Endodermal cell (in vitro differentiated cells): ENCODE data around the gene EZR. TPM values are rescaled to one million over a fixed set of nuclear protein-coding genes. Genes with fewer than 3 reads are reported as not detected.
"Not testable (repeated sequence)": the region's sequence is repeated elsewhere in the genome, so short reads cannot be mapped to it uniquely, and the experiment has no call there.

Experiments
- DNase-seq: peaks from one replicate; pipeline ENCODE4 v3.0.0-alpha.2; 2017
- H3K27ac ChIP-seq: 2 replicates; pipeline ENCODE4 v1.5.1; 2013; ENCODE audit warnings: mild to moderate bottlenecking, low read depth, low read length, moderate library complexity
- H3K27me3 ChIP-seq: 2 replicates; pipeline ENCODE4 v1.6.1; 2013; ENCODE audit warnings: mild to moderate bottlenecking, low read length, moderate library complexity; ENCODE audit not compliant: insufficient read depth, control insufficient read depth, poor library complexity, severe bottlenecking
- H3K36me3 ChIP-seq: 2 replicates; pipeline ENCODE4 v1.7.0; 2013; ENCODE audit warnings: mild to moderate bottlenecking, low read length, moderate library complexity; ENCODE audit not compliant: control insufficient read depth, insufficient read depth
- H3K4me1 ChIP-seq: one replicate; pipeline ENCODE4 v1.7.0; 2013; ENCODE audit warnings: low read length; ENCODE audit not compliant: control insufficient read depth, insufficient read depth
- H3K4me3 ChIP-seq: 2 replicates; pipeline ENCODE4 v1.5.1; 2013; ENCODE audit warnings: mild to moderate bottlenecking, low read length, moderate library complexity
- H3K9ac ChIP-seq: 2 replicates; pipeline ENCODE4 v1.6.1; 2013; ENCODE audit warnings: mild to moderate bottlenecking, low read length, moderate library complexity; ENCODE audit not compliant: poor library complexity, severe bottlenecking; ENCODE audit errors: extremely low read depth
- H3K9me3 ChIP-seq: 2 replicates; pipeline ENCODE4 v1.6.1; 2013; ENCODE audit warnings: mild to moderate bottlenecking, low read length, moderate library complexity; ENCODE audit not compliant: control insufficient read depth
- H3K27ac Mint-ChIP-seq: 2 replicates; pipeline ENCODE4 v1.8.0; 2020; ENCODE audit warnings: mixed read lengths
- H3K27me3 Mint-ChIP-seq: 2 replicates; pipeline ENCODE4 v1.8.0; 2021; ENCODE audit warnings: mild to moderate bottlenecking, mixed read lengths; ENCODE audit not compliant: insufficient read depth
- H3K36me3 Mint-ChIP-seq: 2 replicates; pipeline ENCODE4 v1.8.0; 2020; ENCODE audit warnings: low read depth, mixed read lengths
- H3K4me1 Mint-ChIP-seq: 2 replicates; pipeline ENCODE4 v1.8.0; 2020; ENCODE audit warnings: mixed read lengths
- H3K4me3 Mint-ChIP-seq: 2 replicates; pipeline ENCODE4 v1.8.0; 2020; ENCODE audit warnings: mild to moderate bottlenecking, moderate library complexity, mixed read lengths
- H3K9me3 Mint-ChIP-seq: 2 replicates; pipeline ENCODE4 v1.8.0; 2020; ENCODE audit warnings: mild to moderate bottlenecking, mixed read lengths
- CTCF ChIP-seq: fragments of 200-600 bp; sonication (generic); conservative IDR thresholded peaks from 2 replicates; pipeline ENCODE4 v1.5.0; 2021; ENCODE audit warnings: antibody characterized with exemption, mild to moderate bottlenecking
- WGBS, 2 experiments: methylation state at CpG; one replicate each; pipeline versions ENCODE4 v1.1.5 to v1.1.7; 2013; ENCODE audit warnings: missing lambda C conversion rate in 2 of 2, mixed read lengths in 1 of 2; ENCODE audit not compliant: insufficient coverage in 1 of 2, insufficient read length in 1 of 2; 5-methylcytosine and 5-hydroxymethylcytosine counted together
- total RNA-seq, 2 donors: library from RNA; stranded (reverse); fragmentation: NEBNext Ultra II Directional in 1 of 2; extraction: Animal tissue kit (Norgen Biotek cat#: 25700) in 1 of 2; gene quantifications; 2 replicates in 1 of 2; 3 replicates in 1 of 2; pipeline ENCODE4 v1.2.1, GENCODE V29; 2021

Gene EZR
- total RNA-seq, 2 donors from 2014 or later = 145 to 209 TPM

- peak overlapping the region; percentile 95 for H3K27ac Mint-ChIP-seq
- H3K27ac ChIP-seq = no peak overlapping the region
These were observed 16.6 kb upstream of the EZR start for GRCh38 chr6:158835616-158836221.

GRCh38 chr6:158834675-158835385 lies 15.7 kb upstream of the EZR start:
- Histone ChIP-seq H3K4me3 (no peak overlapping the region), H3K36me3 (no peaks in the 10 kb centered on the region), H3K9ac (no peak overlapping the region), H3K4me1 (peaks cover 2% of the 10 kb centered on the region), H3K9me3 (no peaks in the 10 kb centered on the region), H3K27ac (no peak overlapping the region), H3K27me3 (no peaks in the 10 kb centered on the region)
- Mint-ChIP-seq H3K27ac (peak overlapping the region; percentile 95), H3K4me1 (peaks cover 15% of the 10 kb centered on the region), H3K36me3 (no peaks in the 10 kb centered on the region), H3K4me3 (peak overlapping the region; percentile 8), H3K9me3 (no peaks in the 10 kb centered on the region), H3K27me3 (no peaks in the 10 kb centered on the region)
- WGBS, 2 experiments = 93 to 98% methylated on average over 8 to 9 of the region's 9 CpGs
- DNase-seq = no peak
- TF ChIP-seq CTCF = no peak

More at GRCh38 chr6:158835616-158836221, 16.6 kb upstream of the EZR start:
- Histone ChIP-seq H3K9ac (no peak overlapping the region), H3K4me1 (peaks cover 2% of the 10 kb centered on the region), H3K36me3 (no peaks in the 10 kb centered on the region), H3K9me3 (no peaks in the 10 kb centered on the region), H3K27me3 (no peaks in the 10 kb centered on the region), H3K4me3 (no peak overlapping the region)
- no peak for TF ChIP-seq CTCF
- WGBS, 2 experiments = 77% methylated on average over 11 to 19 of the region's 19 CpGs
- H3K4me1 Mint-ChIP-seq = peaks cover 15% of the 10 kb centered on the region
- DNase-seq = peak; percentile 88
- H3K36me3 Mint-ChIP-seq = peaks cover 3% of the 10 kb centered on the region
- H3K9me3 Mint-ChIP-seq = peaks cover 4% of the 10 kb centered on the region
- H3K27me3 Mint-ChIP-seq = no peaks in the 10 kb centered on the region
- H3K4me3 Mint-ChIP-seq = peak overlapping the region; percentile 8

GRCh38 chr6:158832807-158833206 lies 13.6 kb upstream of the EZR start:
- not testable (repeated sequence) for H3K9me3 ChIP-seq, H3K36me3 ChIP-seq, H3K4me3 Mint-ChIP-seq, H3K27ac ChIP-seq, H3K4me3 ChIP-seq, DNase-seq, H3K4me1 ChIP-seq, H3K27me3 Mint-ChIP-seq, H3K9me3 Mint-ChIP-seq, H3K27ac Mint-ChIP-seq, H3K36me3 Mint-ChIP-seq, H3K27me3 ChIP-seq, H3K9ac ChIP-seq
- H3K4me1 Mint-ChIP-seq = peaks cover 18% of the 10 kb centered on the region
- WGBS, 2 experiments = 95 to 97% methylated on average over 4 to 8 of the region's 9 CpGs
